HG03442 (cell line): Measurements from ENCODE around the gene ASPG.

Experiments
- ATAC-seq: cut with Tn5 transposase; IDR thresholded peaks from one replicate; pipeline ENCODE4 v1.9.1; 2021; ENCODE audit warnings: mild to moderate bottlenecking, moderate library complexity; ENCODE audit not compliant: unreplicated experiment

Gene ASPG

DNA sequence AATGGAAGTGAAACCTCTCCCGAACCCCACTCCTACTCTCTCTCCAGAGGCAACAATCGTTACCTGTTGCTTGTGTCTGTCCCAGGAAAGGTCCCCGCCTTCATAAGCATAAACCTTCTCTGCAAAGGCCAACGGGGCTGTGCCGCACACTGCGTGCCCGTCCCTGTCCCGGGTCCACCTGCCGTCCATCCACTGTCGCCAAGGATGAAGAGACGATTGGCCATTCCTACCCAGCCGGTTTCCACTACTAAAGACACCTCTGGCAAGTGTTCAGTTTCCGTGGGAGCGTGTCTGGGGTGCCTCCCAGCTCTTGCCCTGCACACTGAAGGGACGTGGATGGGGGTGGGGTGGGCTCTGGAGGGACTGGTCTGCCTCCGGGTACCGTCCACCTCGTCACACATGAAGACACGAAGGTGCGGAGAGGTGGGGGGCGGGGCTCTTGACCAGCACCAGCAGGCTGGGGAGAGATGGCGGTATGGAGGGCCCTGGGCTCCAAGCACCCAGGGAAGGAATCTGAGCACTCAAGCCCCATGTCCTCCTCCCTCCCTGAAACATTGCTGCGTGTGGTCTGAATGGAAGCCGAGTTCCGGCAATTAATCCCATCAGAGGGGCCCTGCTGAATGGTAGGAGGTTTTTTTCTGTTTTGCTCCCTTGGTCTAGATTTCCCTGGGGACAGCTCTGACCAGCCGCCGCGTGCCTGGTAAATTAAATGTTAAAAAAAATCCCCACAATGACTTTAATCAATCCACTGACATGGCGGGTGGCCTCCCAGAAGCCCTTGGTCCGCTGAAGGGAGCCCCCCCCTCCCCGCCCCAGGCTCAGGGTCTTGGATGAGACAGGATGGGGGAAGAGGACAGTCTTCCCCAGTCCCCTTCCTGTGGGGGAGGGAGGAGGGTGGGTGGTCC lies 48.8 kb downstream of the ASPG start:
- ATAC-seq, result no peak

GRCh38 chr14:104135121-104135903 lies 49.8 kb downstream of the ASPG start:
- ATAC-seq, result no peak

- no peak for ATAC-seq
Measured at GRCh38 chr14:104135904-104136471, 50.5 kb downstream of the ASPG start.

GRCh38 chr14:104136472-104137296 lies 51.2 kb downstream of the ASPG start:
- ATAC-seq, result no peak

DNA sequence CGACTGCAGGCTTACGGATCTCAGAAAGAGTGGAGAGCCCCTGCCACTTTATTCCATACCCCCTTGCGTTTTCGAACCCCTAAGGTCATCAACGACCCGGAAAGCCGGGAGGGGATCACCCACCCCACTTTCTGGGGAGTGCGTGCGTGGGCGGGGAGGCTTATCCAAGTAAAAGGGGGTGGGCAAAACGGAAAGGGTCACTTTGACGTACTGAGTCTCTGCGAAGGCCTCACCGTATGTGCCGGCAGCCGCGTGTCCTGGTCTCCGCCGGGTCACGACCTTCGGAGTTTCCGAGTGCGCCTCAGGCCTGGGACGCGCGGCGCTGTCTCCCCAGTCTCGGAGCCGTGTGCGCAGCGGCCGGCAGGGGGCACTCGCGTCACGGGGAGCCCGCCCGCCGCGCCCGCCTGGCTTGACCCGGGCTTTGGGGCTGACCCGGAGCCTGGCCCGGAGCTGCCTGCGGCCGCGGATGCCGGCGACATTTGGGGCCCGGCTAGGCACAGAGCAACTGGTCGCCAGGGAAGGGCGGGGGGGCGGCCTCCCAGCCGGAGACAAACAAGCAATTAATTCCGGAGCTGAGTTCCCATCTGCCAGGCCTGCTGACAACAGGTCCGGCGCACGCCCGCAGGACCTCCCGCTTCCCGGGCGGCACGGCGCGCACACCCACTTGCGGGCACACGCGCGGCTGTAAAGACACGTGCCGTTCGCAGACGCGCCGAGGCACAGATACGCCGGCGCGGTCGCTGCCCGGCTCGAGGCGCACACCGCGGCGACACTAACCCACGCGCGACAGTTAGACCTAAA lies 52.0 kb downstream of the ASPG start:
- ATAC-seq, result no peak

DNA sequence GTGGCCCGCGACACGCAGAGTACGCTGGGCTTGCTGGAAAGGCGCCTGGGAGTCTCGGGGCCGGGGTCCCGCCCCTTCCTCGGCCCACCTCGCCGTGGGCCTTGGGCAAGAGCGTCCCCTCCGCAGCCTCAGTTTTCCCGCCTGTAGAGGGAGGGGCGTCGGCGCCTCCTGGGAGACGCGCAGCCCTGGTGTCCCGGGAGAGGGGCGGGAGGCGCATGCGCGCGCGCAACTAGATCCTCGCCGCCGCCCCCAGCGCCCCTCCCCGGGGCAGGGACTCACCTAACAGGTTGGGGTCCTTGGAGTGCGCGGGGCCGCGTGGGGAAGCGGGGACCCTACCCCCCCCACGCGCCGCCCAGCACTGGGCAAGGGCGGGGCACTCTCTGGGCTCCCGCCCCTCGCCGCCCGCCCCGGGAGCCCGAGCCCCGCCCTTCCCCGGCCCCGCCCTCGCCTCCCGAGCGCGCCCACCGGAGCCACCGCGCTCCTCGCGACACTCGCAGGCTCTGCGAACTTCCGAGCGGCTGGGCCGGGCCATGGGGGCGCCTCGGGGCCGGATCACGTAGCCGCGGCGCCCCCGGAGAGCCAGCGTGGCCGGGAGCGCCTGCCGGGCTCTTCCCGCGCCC lies 52.7 kb downstream of the ASPG start, which contains the start of gene KIF26A:
TSS of gene KIF26A (plus strand) at position 490 of the 620 bp plus-strand sequence. CDS start 136 bp downstream, outside the sequence.
- no peak for ATAC-seq

GRCh38 chr14:104138718-104139459 lies 53.4 kb downstream of the ASPG start:
- ATAC-seq, result no peak

- ATAC-seq, result no peak
Measured at GRCh38 chr14:104139460-104140212, 54.1 kb downstream of the ASPG start.

- no peak for ATAC-seq
Measured at GRCh38 chr14:104140213-104140462, 54.6 kb downstream of the ASPG start.

GRCh38 chr14:104140463-104141331 lies 55.2 kb downstream of the ASPG start:
- ATAC-seq, result no peak

DNA sequence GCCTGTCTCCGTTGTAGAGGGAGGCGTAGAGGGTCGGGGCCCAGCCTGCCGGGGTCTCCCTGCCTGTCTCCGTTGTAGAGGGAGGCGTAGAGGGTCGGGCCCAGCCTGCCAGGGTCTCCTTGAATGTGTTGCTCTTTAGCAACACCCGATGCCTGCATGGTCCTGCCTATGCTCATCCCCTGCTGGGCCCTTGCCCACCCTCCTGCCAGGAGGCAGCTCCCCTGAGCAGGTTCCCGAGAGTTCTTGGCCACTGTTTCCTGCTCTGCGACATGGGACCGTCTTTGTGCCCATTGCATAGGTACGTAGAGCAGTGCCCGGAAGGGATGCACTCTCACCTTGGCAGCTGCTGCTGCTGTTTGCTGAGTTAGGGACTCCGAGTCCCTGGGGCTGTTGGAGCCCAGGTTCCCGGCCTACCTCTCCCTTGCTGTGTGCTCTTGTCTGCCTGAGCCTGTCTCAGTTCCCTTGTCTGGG lies 56.2 kb downstream of the ASPG start:
- no peak for ATAC-seq

GRCh38 chr14:104142136-104142945 lies 56.8 kb downstream of the ASPG start:
- no peak for ATAC-seq

DNA sequence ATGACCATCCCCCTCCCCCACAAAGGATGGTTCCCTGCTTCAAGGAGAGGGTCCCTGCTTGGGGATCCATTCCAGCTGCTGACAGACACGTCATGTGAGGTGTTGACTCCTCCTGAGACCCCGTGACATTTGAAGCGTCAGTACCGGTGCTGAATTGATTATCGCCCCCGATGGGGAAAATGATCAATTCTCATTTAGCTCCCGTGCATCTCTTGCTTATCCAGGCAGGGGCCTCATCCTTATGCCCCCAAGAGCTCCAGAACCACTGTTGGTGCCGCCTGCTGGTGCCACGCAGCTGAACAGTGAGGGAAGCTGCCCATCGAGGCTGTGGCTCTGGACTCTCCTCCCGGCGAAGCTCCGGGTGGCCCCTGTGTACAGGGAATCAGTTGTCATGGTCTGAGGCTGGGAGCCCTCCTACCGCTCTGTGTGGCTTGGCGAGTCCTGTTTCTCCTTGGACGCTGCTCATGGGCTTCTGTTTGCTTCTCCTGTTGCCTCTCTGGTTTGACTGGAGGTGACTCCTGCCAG lies 57.5 kb downstream of the ASPG start:
- ATAC-seq, result no peak

- no peak for ATAC-seq
Measured at GRCh38 chr14:104143521-104144452, 58.3 kb downstream of the ASPG start.

- no peak for ATAC-seq
Measured at GRCh38 chr14:104144453-104144790, 58.9 kb downstream of the ASPG start.
